AG20443 (cell line): ENCODE results near the gene PCBP2.
"Not testable (repeated sequence)": the region's sequence is repeated elsewhere in the genome, so short reads cannot be mapped to it uniquely, and the experiment has no call there.

ENCODE experiments used
- DNase-seq: peaks from one replicate; pipeline ENCODE4 v3.0.0; 2012; ENCODE audit warnings: low spot score, mixed read lengths

The PCBP2 gene

GRCh38 chr12:53441040-53441833 lies 10.7 kb upstream of the PCBP2 start, which contains the start of gene PRR13:
PRR13 (plus strand) TSS chr12:53441734; CDS start chr12:53442715, 981 bp downstream.
- DNase-seq, result peak; percentile 96

GRCh38 chr12:53443955-53444354 lies 7.9 kb upstream of the PCBP2 start:
- no peak for DNase-seq

GRCh38 chr12:53444593-53445325 lies 7.1 kb upstream of the PCBP2 start:
- DNase-seq, result not testable (repeated sequence)

- no peak for DNase-seq
Observed at GRCh38 chr12:53450936-53451335, 966 bp upstream of the PCBP2 start.

- DNase-seq, result peak; percentile 94
Observed at GRCh38 chr12:53452159-53453077, 516 bp downstream of the PCBP2 start.

- no peak for DNase-seq
Observed at GRCh38 chr12:53453953-53454640, 2.2 kb downstream of the PCBP2 start.

GRCh38 chr12:53454707-53455106 lies 2.8 kb downstream of the PCBP2 start:
- DNase-seq, result no peak

- no peak for DNase-seq
Observed at GRCh38 chr12:53456654-53457366, 4.9 kb downstream of the PCBP2 start.

- DNase-seq, result no peak
Observed at GRCh38 chr12:53459097-53459496, 7.2 kb downstream of the PCBP2 start.

- no peak for DNase-seq
Observed at GRCh38 chr12:53461059-53461458, 9.2 kb downstream of the PCBP2 start.

- DNase-seq, result no peak
Observed at GRCh38 chr12:53461591-53461990, 9.7 kb downstream of the PCBP2 start.

- no peak for DNase-seq
Observed at GRCh38 chr12:53462935-53463334, 11.0 kb downstream of the PCBP2 start.

- DNase-seq, result no peak
Observed at GRCh38 chr12:53463802-53464560, 12.1 kb downstream of the PCBP2 start.

GRCh38 chr12:53464685-53465418 lies 12.9 kb downstream of the PCBP2 start:
- DNase-seq, result no peak

GRCh38 chr12:53465679-53466078 lies 13.8 kb downstream of the PCBP2 start:
- no peak for DNase-seq

GRCh38 chr12:53466640-53467039 lies 14.7 kb downstream of the PCBP2 start:
- no peak for DNase-seq

GRCh38 chr12:53467082-53467481 lies 15.2 kb downstream of the PCBP2 start:
- DNase-seq, result no peak

- DNase-seq, result no peak
Observed at GRCh38 chr12:53467880-53468279, 16.0 kb downstream of the PCBP2 start.

GRCh38 chr12:53468282-53468681 lies 16.4 kb downstream of the PCBP2 start:
- no peak for DNase-seq
